GM10266 (cell line): ENCODE results near the gene FAXDC2.

ENCODE experiments used
- DNase-seq: peaks from one replicate; pipeline ENCODE4 v3.0.0; 2012; ENCODE audit errors: extremely low spot score
- CTCF ChIP-seq: IDR thresholded peaks from 2 replicates; pipeline ENCODE4 v1.5.1; 2012; ENCODE audit warnings: mild to moderate bottlenecking, low read depth; ENCODE audit not compliant: control insufficient read depth, insufficient read depth; ENCODE audit errors: missing control alignments

The FAXDC2 gene

GRCh38 chr5:154816891-154817492 is 33.4 kb downstream of the FAXDC2 start:
- DNase-seq, result no peak
- TF ChIP-seq CTCF, result no peak

- no peak for TF ChIP-seq CTCF
- no peak for DNase-seq
Measured at GRCh38 chr5:154815684-154816247, 34.6 kb downstream of the FAXDC2 start.

GRCh38 chr5:154815025-154815424 is 35.4 kb downstream of the FAXDC2 start:
- no peak for TF ChIP-seq CTCF
- DNase-seq, result no peak

GRCh38 chr5:154813736-154814135 is 36.7 kb downstream of the FAXDC2 start:
- DNase-seq, result no peak
- no peak for TF ChIP-seq CTCF

- no peak for TF ChIP-seq CTCF
- no peak for DNase-seq
Measured at GRCh38 chr5:154813158-154813557, 37.2 kb downstream of the FAXDC2 start.

GRCh38 chr5:154811653-154812465 is 38.5 kb downstream of the FAXDC2 start:
- peak; percentile 64 for DNase-seq
- TF ChIP-seq CTCF, result peak; percentile 80

- no peak for DNase-seq
- TF ChIP-seq CTCF, result no peak
Measured at GRCh38 chr5:154811239-154811638, 39.2 kb downstream of the FAXDC2 start.
